ENCODE data around the gene USP11. TPM values are rescaled to one million over a fixed set of nuclear protein-coding genes. Genes with fewer than 3 reads are reported as not detected.

Gene USP11
- total and polyA plus RNA-seq, 12 donors, result 20.0 to 73.0 (median 51.9) TPM

GRCh38 chrX:47212381-47213293 is 20.2 kb upstream of the USP11 start:
- 88 to 89% methylated on average over 12 of the region's 12 CpGs for WGBS, 2 donors
- H3K4me3 ChIP-seq, result no peak overlapping the region
- peaks cover 0 to 92% (median 9%) of the 10 kb centered on the region in 9 donors for H3K36me3 ChIP-seq
- H3K9me3 ChIP-seq, result no peaks in the 10 kb centered on the region
- no peak for DNase-seq
- intact Hi-C loops (cut with DNase I), result loop anchor here in 2 of 10 donors (10.0 kb wide), 2 partner anchors 272 to 442 kb away; partner anchors contain the start of genes ELK1 (in 1 of the 2), UXT (in 1 of the 2) and ZNF41 (in 1 of the 2)
- H3K27ac ChIP-seq, result no peak overlapping the region
- ATAC-seq, result no peak
- H3K4me1 ChIP-seq, result peaks cover 0 to 26% (median 9%) of the 10 kb centered on the region in 9 donors
- H3K27me3 ChIP-seq, result no peaks in the 10 kb centered on the region
- no peak for TF ChIP-seq CTCF (IDR thresholded peaks at IDR 0.05)

- no peak overlapping the region for H3K27ac ChIP-seq
Measured at GRCh38 chrX:47214435-47215077, 18.3 kb upstream of the USP11 start.

GRCh38 chrX:47215291-47215900 is 17.4 kb upstream of the USP11 start:
- no peaks in the 10 kb centered on the region for H3K27me3 ChIP-seq
- no peak overlapping the region for H3K4me3 ChIP-seq
- no peak for TF ChIP-seq CTCF (IDR thresholded peaks at IDR 0.05)
- peaks cover 0 to 64% (median 9%) of the 10 kb centered on the region in 9 donors for H3K36me3 ChIP-seq
- DNase-seq (no peak), ATAC-seq (no peak)
- H3K9me3 ChIP-seq, result no peaks in the 10 kb centered on the region
- 85 to 91% methylated on average over 12 of the region's 12 CpGs for WGBS, 2 donors
- intact Hi-C loops (cut with DNase I), result loop anchor here in 2 of 10 donors (10.0 kb wide), 2 partner anchors 269 to 439 kb away; partner anchors contain the start of genes ELK1 (in 1 of the 2), UXT (in 1 of the 2) and ZNF41 (in 1 of the 2)
- peaks cover 0 to 25% (median 15%) of the 10 kb centered on the region in 9 donors for H3K4me1 ChIP-seq
- no peak overlapping the region for H3K27ac ChIP-seq

More at GRCh38 chrX:47214435-47215077, 18.3 kb upstream of the USP11 start:
- intact Hi-C loops (cut with DNase I), result loop anchor here in 2 of 10 donors (10.0 kb wide), 2 partner anchors 270 to 440 kb away; partner anchors contain the start of genes ELK1 (in 1 of the 2), UXT (in 1 of the 2) and ZNF41 (in 1 of the 2)
- Histone ChIP-seq H3K9me3 (no peaks in the 10 kb centered on the region), H3K4me3 (no peak overlapping the region), H3K27me3 (no peaks in the 10 kb centered on the region), H3K36me3 (peaks cover 0 to 72% (median 9%) of the 10 kb centered on the region in 9 donors), H3K4me1 (peaks cover 0 to 19% (median 9%) of the 10 kb centered on the region in 9 donors)
- whole genome bisulfite sequencing, 2 donors, result 76 to 83% methylated on average over 19 to 20 of the region's 20 CpGs
- no peak for TF ChIP-seq CTCF (IDR thresholded peaks at IDR 0.05)
- DNase-seq, result no peak
- ATAC-seq, result no peak

Data from heart right ventricle (tissue), 16 donors.